Fibroblast of lung (primary cell): ENCODE data around the gene CDK7. TPM values are rescaled to one million over a fixed set of nuclear protein-coding genes. Genes with fewer than 3 reads are reported as not detected.

Source experiments
- DNase-seq, 2 donors: peaks; one replicate each; pipeline versions ENCODE4 v3.0.0 to v3.0.0-alpha.2; 2010; ENCODE audit warnings: low read depth in 2 of 2
- H2AFZ ChIP-seq: 2 replicates; pipeline ENCODE4 v1.5.1; 2012; ENCODE audit warnings: low read length, control low read depth, inconsistent platforms
- H3K27ac ChIP-seq: 2 replicates; pipeline ENCODE4 v1.5.1; 2011; ENCODE audit warnings: low read length, control low read depth; ENCODE audit not compliant: insufficient read depth
- H3K27me3 ChIP-seq: 2 replicates; pipeline ENCODE4 v1.5.1; 2011; ENCODE audit warnings: mild to moderate bottlenecking, low read length; ENCODE audit not compliant: control insufficient read depth, insufficient read depth
- H3K36me3 ChIP-seq: 2 replicates; pipeline ENCODE4 v1.5.1; 2011; ENCODE audit warnings: low read length; ENCODE audit not compliant: control insufficient read depth, insufficient read depth
- H3K4me1 ChIP-seq: 2 replicates; pipeline ENCODE4 v1.5.1; 2011; ENCODE audit warnings: low read length; ENCODE audit not compliant: control insufficient read depth, insufficient read depth; ENCODE audit errors: extremely low read depth
- H3K4me2 ChIP-seq: 2 replicates; pipeline ENCODE4 v1.5.1; 2011; ENCODE audit warnings: low read length, control low read depth; ENCODE audit not compliant: insufficient read depth; ENCODE audit errors: extremely low read depth
- H3K4me3 ChIP-seq, 4 experiments: fragments of 200-600 bp in 1 of 4; sonication (generic) in 1 of 4; replicated peaks in 1 of 4; 2 replicates each; pipeline ENCODE4 v1.5.1; 2011 to 2016; ENCODE audit warnings: low read length in 4 of 4, low read depth in 3 of 4, mild to moderate bottlenecking in 3 of 4, control low read depth in 2 of 4, inconsistent platforms in 1 of 4, mixed read lengths in 1 of 4; ENCODE audit not compliant: insufficient read depth in 1 of 4; ENCODE audit errors: control extremely low read depth in 1 of 4
- H3K79me2 ChIP-seq: 2 replicates; pipeline ENCODE4 v1.5.1; 2012; ENCODE audit warnings: mild to moderate bottlenecking, low read length, inconsistent platforms; ENCODE audit not compliant: control insufficient read depth, insufficient read depth
- H3K9ac ChIP-seq: 2 replicates; pipeline ENCODE4 v1.5.1; 2011; ENCODE audit warnings: mild to moderate bottlenecking, low read length, control low read depth; ENCODE audit not compliant: insufficient read depth
- H3K9me3 ChIP-seq: 2 replicates; pipeline ENCODE4 v1.5.1; 2012; ENCODE audit warnings: low read depth, low read length; ENCODE audit not compliant: control insufficient read depth, insufficient read depth
- H4K20me1 ChIP-seq: 2 replicates; pipeline ENCODE4 v1.5.1; 2011; ENCODE audit warnings: low read length; ENCODE audit not compliant: control insufficient read depth, insufficient read depth; ENCODE audit errors: extremely low read depth
- EZH2 ChIP-seq: IDR thresholded peaks from 2 replicates; pipeline ENCODE4 v1.5.1; 2012; ENCODE audit warnings: low read length, control low read depth, mild to moderate bottlenecking; ENCODE audit errors: missing control alignments
- polyA plus RNA-seq, 2 donors: library from polyadenylated mRNA; depleted of rRNA in 1 of 2; stranded (reverse) in 1 of 2; unstranded in 1 of 2; fragments of >200 nt; gene quantifications; 2 replicates each; pipeline ENCODE4 v1.2.1, GENCODE V29; 2011 to 2012; ENCODE audit warnings: missing spikeins in 1 of 2
- total RNA-seq: library from RNA; depleted of rRNA; stranded (reverse); fragments of >200 nt; gene quantifications from 2 replicates; pipeline ENCODE4 v1.2.1, GENCODE V29; 2014
- TF ChIP-seq, protein P1 (sequence below), 2 donors: IDR thresholded peaks in 1 of 2; conservative IDR thresholded peaks in 1 of 2; 1 replicate in 1 of 2; 2 replicates in 1 of 2; pipeline ENCODE4 v1.5.1; 2011 to 2012; ENCODE audit warnings: low read length in 2 of 2, control low read depth in 1 of 2, inconsistent platforms in 1 of 2, low read depth in 1 of 2, mild to moderate bottlenecking in 1 of 2

Gene CDK7
- total and polyA plus RNA-seq, 2 donors (not counting 1 experiment from before 2014, with no cell fraction given), result 74.3 to 95.4 TPM

DNA sequence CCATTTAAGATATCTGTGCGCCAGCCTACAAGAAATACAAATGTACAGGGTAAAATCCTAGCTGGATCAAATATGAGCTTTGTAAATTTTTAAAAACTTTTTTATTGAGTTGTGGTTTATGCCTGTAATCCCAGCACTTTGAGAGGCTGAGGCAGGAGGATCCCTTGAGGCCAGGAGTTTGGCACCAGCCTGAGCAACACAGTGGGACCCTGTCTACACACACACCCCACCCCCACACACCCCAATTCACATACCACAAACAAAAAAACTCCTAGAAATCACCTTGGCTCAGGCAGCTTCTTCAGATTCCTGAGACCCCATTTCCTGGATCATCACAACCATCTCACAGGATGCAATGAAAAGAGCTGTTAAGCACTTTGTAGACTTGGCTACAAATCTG, 46.4 kb downstream of the CDK7 start:
- no peak overlapping the region for H3K9ac ChIP-seq
- peaks cover 6% of the 10 kb centered on the region for H3K4me1 ChIP-seq
- H3K9me3 ChIP-seq, result no peaks in the 10 kb centered on the region
- H3K4me2 ChIP-seq, result no peak overlapping the region
- TF ChIP-seq EZH2, result no peak
- TF ChIP-seq, protein P1, sequence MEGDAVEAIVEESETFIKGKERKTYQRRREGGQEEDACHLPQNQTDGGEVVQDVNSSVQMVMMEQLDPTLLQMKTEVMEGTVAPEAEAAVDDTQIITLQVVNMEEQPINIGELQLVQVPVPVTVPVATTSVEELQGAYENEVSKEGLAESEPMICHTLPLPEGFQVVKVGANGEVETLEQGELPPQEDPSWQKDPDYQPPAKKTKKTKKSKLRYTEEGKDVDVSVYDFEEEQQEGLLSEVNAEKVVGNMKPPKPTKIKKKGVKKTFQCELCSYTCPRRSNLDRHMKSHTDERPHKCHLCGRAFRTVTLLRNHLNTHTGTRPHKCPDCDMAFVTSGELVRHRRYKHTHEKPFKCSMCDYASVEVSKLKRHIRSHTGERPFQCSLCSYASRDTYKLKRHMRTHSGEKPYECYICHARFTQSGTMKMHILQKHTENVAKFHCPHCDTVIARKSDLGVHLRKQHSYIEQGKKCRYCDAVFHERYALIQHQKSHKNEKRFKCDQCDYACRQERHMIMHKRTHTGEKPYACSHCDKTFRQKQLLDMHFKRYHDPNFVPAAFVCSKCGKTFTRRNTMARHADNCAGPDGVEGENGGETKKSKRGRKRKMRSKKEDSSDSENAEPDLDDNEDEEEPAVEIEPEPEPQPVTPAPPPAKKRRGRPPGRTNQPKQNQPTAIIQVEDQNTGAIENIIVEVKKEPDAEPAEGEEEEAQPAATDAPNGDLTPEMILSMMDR (conservative IDR thresholded peaks at IDR 0.05 in 1 of 2, IDR thresholded peaks at IDR 0.05 in 1 of 2; ENCODE audit: low read depth in 1 of 2, low read length in 2 of 2), result no peak
- H3K4me3 ChIP-seq, result no peak overlapping the region
- H3K27ac ChIP-seq, result no peak overlapping the region
- no peaks in the 10 kb centered on the region for H4K20me1 ChIP-seq
- H3K36me3 ChIP-seq, result peaks cover 7% of the 10 kb centered on the region
- DNase-seq, result no peak
- H3K79me2 ChIP-seq, result no peaks in the 10 kb centered on the region
- H3K27me3 ChIP-seq, result no peaks in the 10 kb centered on the region
- no peak overlapping the region for H2AFZ ChIP-seq

DNA sequence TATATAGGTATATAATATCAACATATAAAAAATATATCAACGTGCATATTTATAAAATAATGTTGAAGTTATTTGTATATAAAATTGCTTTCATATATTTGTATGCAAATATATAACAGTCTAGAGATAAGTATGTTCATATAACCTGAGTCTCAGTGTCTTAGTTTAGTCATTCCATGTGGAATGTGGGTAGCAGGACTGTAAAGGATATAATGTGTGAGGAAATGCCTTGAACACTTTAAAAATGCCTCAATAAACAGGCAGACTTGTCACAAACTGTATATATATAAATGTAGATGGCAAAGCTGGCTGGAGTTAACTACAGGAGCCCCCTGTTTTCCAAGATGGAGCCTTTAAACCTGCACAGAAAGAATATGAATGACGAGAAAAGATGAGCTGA, 49.5 kb downstream of the CDK7 start:
- no peaks in the 10 kb centered on the region for H3K4me1 ChIP-seq
- H3K27me3 ChIP-seq, result no peaks in the 10 kb centered on the region
- H3K36me3 ChIP-seq, result peaks cover 7% of the 10 kb centered on the region
- no peak overlapping the region for H3K27ac ChIP-seq
- H3K4me2 ChIP-seq, result no peak overlapping the region
- no peak for DNase-seq
- no peak overlapping the region for H2AFZ ChIP-seq
- H4K20me1 ChIP-seq, result no peaks in the 10 kb centered on the region
- H3K79me2 ChIP-seq, result no peaks in the 10 kb centered on the region
- TF ChIP-seq EZH2, result no peak
- TF ChIP-seq, protein P1 (conservative IDR thresholded peaks at IDR 0.05 in 1 of 2, IDR thresholded peaks at IDR 0.05 in 1 of 2; ENCODE audit: low read depth in 1 of 2, low read length in 2 of 2), result no peak
- no peak overlapping the region for H3K9ac ChIP-seq
- no peaks in the 10 kb centered on the region for H3K9me3 ChIP-seq
- H3K4me3 ChIP-seq, result no peak overlapping the region

DNA sequence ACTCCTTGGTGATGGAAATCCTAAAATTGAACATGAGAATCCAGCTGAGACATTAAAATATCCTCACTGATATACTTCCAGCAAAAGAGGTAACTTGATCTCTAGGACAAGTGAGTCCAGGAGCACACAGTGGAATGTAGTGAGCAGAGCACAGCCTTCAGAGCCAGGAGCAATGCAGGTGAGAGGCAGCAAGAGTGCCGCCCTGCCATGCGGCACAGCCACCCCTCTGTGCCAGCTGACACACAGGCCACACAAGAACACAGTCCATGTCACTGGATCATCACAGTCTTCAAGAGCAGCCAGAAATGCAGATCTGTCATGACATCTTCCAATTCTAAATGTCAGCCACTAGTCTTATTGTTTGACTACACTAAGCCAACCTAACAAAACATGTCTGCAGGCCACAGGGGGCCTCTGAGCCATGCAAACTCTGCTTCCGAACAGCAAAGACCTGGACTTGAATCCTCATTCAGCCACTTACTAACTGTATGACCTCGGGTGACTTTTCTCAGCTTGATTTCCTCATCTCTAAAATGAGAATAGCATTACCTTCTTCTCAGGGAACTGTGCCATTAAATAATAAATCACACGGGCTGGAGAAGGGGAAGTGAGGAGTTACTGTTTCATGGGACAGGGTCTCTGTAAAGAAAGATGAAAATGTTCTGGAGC, 50.9 kb downstream of the CDK7 start:
- Histone ChIP-seq H3K4me1 (no peaks in the 10 kb centered on the region), H4K20me1 (no peaks in the 10 kb centered on the region), H3K27me3 (no peaks in the 10 kb centered on the region), H2AFZ (no peak overlapping the region), H3K4me3 (no peak overlapping the region), H3K27ac (no peak overlapping the region), H3K36me3 (peaks cover 3% of the 10 kb centered on the region), H3K79me2 (no peaks in the 10 kb centered on the region), H3K4me2 (no peak overlapping the region), H3K9me3 (no peaks in the 10 kb centered on the region), H3K9ac (no peak overlapping the region)
- DNase-seq, result peak in 1 of 2 donors; percentile 24
- TF ChIP-seq EZH2, result no peak
- TF ChIP-seq, protein P1 (conservative IDR thresholded peaks at IDR 0.05 in 1 of 2, IDR thresholded peaks at IDR 0.05 in 1 of 2; ENCODE audit: low read depth in 1 of 2, low read length in 2 of 2), result no peak
